Transverse colon (tissue), 4 donors: ENCODE results near the gene ACLY. TPM values are rescaled to one million over a fixed set of nuclear protein-coding genes. Genes with fewer than 3 reads are reported as not detected.
"Not testable (repeated sequence)": the region's sequence is repeated elsewhere in the genome, so short reads cannot be mapped to it uniquely, and the experiment has no call there.

Source experiments
- DNase-seq: peaks from one replicate; pipeline ENCODE4 v3.0.0-alpha.2; 2019
- H3K27ac ChIP-seq, 4 donors: fragments of 200-600 bp; sonication (generic); 2 replicates each; pipeline ENCODE4 v1.5.1; 2016 to 2018; ENCODE audit warnings: inconsistent platforms in 4 of 4
- H3K27me3 ChIP-seq: fragments of 200-600 bp; sonication (generic); 2 replicates; pipeline ENCODE4 v1.5.1; 2017; ENCODE audit warnings: inconsistent platforms
- H3K36me3 ChIP-seq, 4 donors: fragments of 200-600 bp; sonication (generic); 2 replicates each; pipeline ENCODE4 v1.5.1; 2017 to 2019; ENCODE audit warnings: inconsistent platforms in 4 of 4
- H3K4me1 ChIP-seq, 4 donors: fragments of 200-600 bp; sonication (generic); 2 replicates each; pipeline ENCODE4 v1.5.1; 2017 to 2020; ENCODE audit warnings: inconsistent platforms in 4 of 4
- H3K4me3 ChIP-seq, 4 donors: fragments of 200-600 bp; sonication (generic); 1 replicate in 1 of 4; 2 replicates in 3 of 4; pipeline versions ENCODE4 v1.5.1 to v1.6.1; 2017 to 2019; ENCODE audit warnings: inconsistent platforms in 4 of 4
- H3K9me3 ChIP-seq, 2 donors: fragments of 200-600 bp; sonication (generic); 2 replicates each; pipeline ENCODE4 v1.5.1; 2017 to 2019; ENCODE audit warnings: inconsistent platforms in 2 of 2
- EP300 ChIP-seq: sonication (generic); formaldehyde crosslinking; IDR thresholded peaks from one replicate; pipeline ENCODE4 v1.6.1; 2017; ENCODE audit warnings: antibody characterized with exemption, low read depth
- POLR2A ChIP-seq: fragments of 450-650 bp; IDR thresholded peaks from one replicate; pipeline ENCODE4 v1.6.1; 2016; ENCODE audit warnings: antibody characterized with exemption, mild to moderate bottlenecking, moderate library complexity
- POLR2AphosphoS5 ChIP-seq, 3 donors: sonication (generic); formaldehyde crosslinking; IDR thresholded peaks; one replicate each; pipeline ENCODE4 v1.6.1; 2016; ENCODE audit warnings: antibody characterized with exemption in 3 of 3
- WGBS, 2 donors: methylation state at CpG; one replicate each; pipeline ENCODE4 v1.1.5; 2018; ENCODE audit warnings: low coverage in 1 of 2; 5-methylcytosine and 5-hydroxymethylcytosine counted together
- in situ Hi-C, 4 donors: fragments of 200-750 bp; cut with MboI; loops; one replicate each; pipeline versions ENCODE4 v1.15.0 to v1.15.1; 2017; ENCODE audit warnings: low sequenced_read_pairs in 3 of 4, low pct_ligation_motif_present in 1 of 4, low pct_unique_long_range_greater_than_20kb in 1 of 4
- intact Hi-C: fragments of 100-400 bp; cut with DNase I; formaldehyde crosslinking; loops from one replicate; pipeline ENCODE4 v1.15.1; 2023; ENCODE audit warnings: low total_unique reads
- total RNA-seq, 4 donors: library from RNA; depleted of rRNA; stranded (reverse); fragments of >200 nt; gene quantifications; one replicate each; pipeline ENCODE4 v1.1.0, GENCODE V29; 2016
- TF ChIP-seq, protein P1 (sequence below), 5 experiments: fragments of 200-600 bp in 3 of 5; fragments of 450-650 bp in 2 of 5; sonication (generic) in 3 of 5; IDR thresholded peaks; 1 replicate in 2 of 5; 2 replicates in 3 of 5; pipeline ENCODE4 v1.5.1; 2016 to 2017; ENCODE audit warnings: antibody characterized with exemption in 5 of 5, inconsistent platforms in 3 of 5, mild to moderate bottlenecking in 2 of 5, moderate library complexity in 1 of 5

ACLY gene
- total RNA-seq, 4 donors from 2014 or later: 39.2 to 69.2 (median 51.9) TPM

- in situ Hi-C loops: no loop called here
- intact Hi-C loops: no loop called here
- Histone ChIP-seq H3K27ac (peak overlapping the region; percentile 94 to 98 (median 94)), H3K9me3 (no peaks in the 10 kb centered on the region), H3K4me1 (peaks cover 12 to 37% (median 19%) of the 10 kb centered on the region in 4 donors), H3K36me3 (peaks cover 0 to 10% (median 3%) of the 10 kb centered on the region in 4 donors), H3K4me3 (peak overlapping the region; percentile 70 to 100 (median 87)), H3K27me3 (no peaks in the 10 kb centered on the region)
- DNase-seq: no peak
- WGBS, 2 donors: 1 to 3% methylated on average over 15 to 18 of the region's 25 CpGs
- TF ChIP-seq, protein P1, sequence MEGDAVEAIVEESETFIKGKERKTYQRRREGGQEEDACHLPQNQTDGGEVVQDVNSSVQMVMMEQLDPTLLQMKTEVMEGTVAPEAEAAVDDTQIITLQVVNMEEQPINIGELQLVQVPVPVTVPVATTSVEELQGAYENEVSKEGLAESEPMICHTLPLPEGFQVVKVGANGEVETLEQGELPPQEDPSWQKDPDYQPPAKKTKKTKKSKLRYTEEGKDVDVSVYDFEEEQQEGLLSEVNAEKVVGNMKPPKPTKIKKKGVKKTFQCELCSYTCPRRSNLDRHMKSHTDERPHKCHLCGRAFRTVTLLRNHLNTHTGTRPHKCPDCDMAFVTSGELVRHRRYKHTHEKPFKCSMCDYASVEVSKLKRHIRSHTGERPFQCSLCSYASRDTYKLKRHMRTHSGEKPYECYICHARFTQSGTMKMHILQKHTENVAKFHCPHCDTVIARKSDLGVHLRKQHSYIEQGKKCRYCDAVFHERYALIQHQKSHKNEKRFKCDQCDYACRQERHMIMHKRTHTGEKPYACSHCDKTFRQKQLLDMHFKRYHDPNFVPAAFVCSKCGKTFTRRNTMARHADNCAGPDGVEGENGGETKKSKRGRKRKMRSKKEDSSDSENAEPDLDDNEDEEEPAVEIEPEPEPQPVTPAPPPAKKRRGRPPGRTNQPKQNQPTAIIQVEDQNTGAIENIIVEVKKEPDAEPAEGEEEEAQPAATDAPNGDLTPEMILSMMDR (IDR thresholded peaks at IDR 0.05): no peak
- TF ChIP-seq POLR2AphosphoS5 (IDR thresholded peaks at IDR 0.05) (no peak), POLR2A (no peak), EP300 (no peak)
Observed at GRCh38 chr17:41864498-41864835, 54.3 kb downstream of the ACLY start.

GRCh38 chr17:41863074-41863848 lies 55.5 kb downstream of the ACLY start:
- DNase-seq: no peak
- no peak overlapping the region for H3K27ac ChIP-seq
- peaks cover 12 to 37% (median 19%) of the 10 kb centered on the region in 4 donors for H3K4me1 ChIP-seq
- 58 to 69% methylated on average over 10 to 18 of the region's 18 CpGs for WGBS, 2 donors
- in situ Hi-C loops: no loop called here
- TF ChIP-seq EP300 (no peak), POLR2AphosphoS5 (IDR thresholded peaks at IDR 0.05) (no peak), POLR2A (no peak)
- TF ChIP-seq, protein P1 (IDR thresholded peaks at IDR 0.05): no peak
- H3K27me3 ChIP-seq: no peaks in the 10 kb centered on the region
- H3K9me3 ChIP-seq: no peaks in the 10 kb centered on the region
- peak overlapping the region in 1 of 4 donors; percentile 87 for H3K4me3 ChIP-seq
- intact Hi-C loops: no loop called here
- H3K36me3 ChIP-seq: peaks cover 0 to 10% (median 3%) of the 10 kb centered on the region in 4 donors

- Histone ChIP-seq H3K27ac (no peak overlapping the region), H3K4me3 (no peak overlapping the region), H3K27me3 (no peaks in the 10 kb centered on the region), H3K9me3 (no peaks in the 10 kb centered on the region), H3K36me3 (no peaks in the 10 kb centered on the region), H3K4me1 (peaks cover 12 to 36% (median 18%) of the 10 kb centered on the region in 4 donors)
- intact Hi-C loops: no loop called here
- DNase-seq: no peak
- no peak for TF ChIP-seq POLR2AphosphoS5 (IDR thresholded peaks at IDR 0.05)
- TF ChIP-seq EP300: no peak
- TF ChIP-seq, protein P1 (IDR thresholded peaks at IDR 0.05): no peak
- TF ChIP-seq POLR2A: no peak
- in situ Hi-C loops: no loop called here
- WGBS, 2 donors: 92 to 94% methylated on average over 2 to 3 of the region's 3 CpGs
Observed at GRCh38 chr17:41860254-41860931, 58.4 kb downstream of the ACLY start.

DNA sequence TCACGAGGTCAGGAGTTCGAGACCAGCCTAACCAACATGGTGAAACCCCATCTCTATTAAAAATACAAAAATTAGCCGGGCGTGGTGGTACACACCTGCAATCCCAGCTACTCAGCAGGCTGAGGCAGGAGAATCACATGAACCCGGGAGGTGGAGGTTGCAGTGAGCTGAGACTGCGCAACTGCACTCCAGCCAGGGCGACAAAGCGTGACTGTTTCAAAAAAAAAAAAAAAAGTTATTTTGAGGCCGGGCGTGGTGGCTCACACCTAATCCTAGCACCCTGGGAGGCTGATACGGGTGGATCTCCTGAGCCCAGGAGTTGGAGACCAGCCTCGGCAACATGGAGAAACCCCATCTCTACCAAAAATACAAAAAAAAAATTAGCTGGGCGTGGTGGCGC lies 67.4 kb downstream of the ACLY start:
- WGBS, 2 donors: 90 to 100% methylated on average over 4 to 14 of the region's 14 CpGs
- in situ Hi-C loops, H3K4me3 ChIP-seq, H3K27ac ChIP-seq, DNase-seq, H3K9me3 ChIP-seq, H3K4me1 ChIP-seq, H3K27me3 ChIP-seq, intact Hi-C loops: not testable (repeated sequence)
- H3K36me3 ChIP-seq: peaks cover 0 to 17% (median 4%) of the 10 kb centered on the region in 4 donors
